ENCODE data around the gene MICALL2.

The MICALL2 gene

GRCh38 chr7:1490837-1491236, 31.6 kb upstream of the MICALL2 start:
- H3K4me1 ChIP-seq (ENCODE audit: control insufficient read depth, insufficient read depth, low read length) = no peaks in the 10 kb centered on the region
- no peaks in the 10 kb centered on the region for H3K9me3 ChIP-seq (ENCODE audit: control insufficient read depth, insufficient read depth, low read depth, low read length)
- H3K27me3 ChIP-seq (ENCODE audit: control insufficient read depth, insufficient read depth, low read length) = no peaks in the 10 kb centered on the region
- H3K27ac ChIP-seq (ENCODE audit: low read depth, low read length) = no peak overlapping the region
- no peak overlapping the region for H3K9ac ChIP-seq (ENCODE audit: low read length)
- no peak overlapping the region for H3K4me3 ChIP-seq (ENCODE audit: low read depth, low read length)
- peaks cover 91% of the 10 kb centered on the region for H3K36me3 ChIP-seq (ENCODE audit: control insufficient read depth, insufficient read depth, low read length)

GRCh38 chr7:1489336-1489735, 30.1 kb upstream of the MICALL2 start:
- H3K9me3 ChIP-seq (ENCODE audit: control insufficient read depth, insufficient read depth, low read depth, low read length) = no peaks in the 10 kb centered on the region
- H3K4me3 ChIP-seq (ENCODE audit: low read depth, low read length) = no peak overlapping the region
- no peaks in the 10 kb centered on the region for H3K27me3 ChIP-seq (ENCODE audit: control insufficient read depth, insufficient read depth, low read length)
- no peak overlapping the region for H3K9ac ChIP-seq (ENCODE audit: low read length)
- H3K36me3 ChIP-seq (ENCODE audit: control insufficient read depth, insufficient read depth, low read length) = peaks cover 93% of the 10 kb centered on the region
- no peaks in the 10 kb centered on the region for H3K4me1 ChIP-seq (ENCODE audit: control insufficient read depth, insufficient read depth, low read length)
- no peak overlapping the region for H3K27ac ChIP-seq (ENCODE audit: low read depth, low read length)

- Histone ChIP-seq H3K9me3 (ENCODE audit: control insufficient read depth, insufficient read depth, low read depth, low read length) (no peaks in the 10 kb centered on the region), H3K4me3 (ENCODE audit: low read depth, low read length) (no peak overlapping the region), H3K36me3 (ENCODE audit: control insufficient read depth, insufficient read depth, low read length) (peaks cover 93% of the 10 kb centered on the region), H3K27me3 (ENCODE audit: control insufficient read depth, insufficient read depth, low read length) (no peaks in the 10 kb centered on the region), H3K9ac (ENCODE audit: low read length) (no peak overlapping the region), H3K27ac (ENCODE audit: low read depth, low read length) (no peak overlapping the region), H3K4me1 (ENCODE audit: control insufficient read depth, insufficient read depth, low read length) (no peaks in the 10 kb centered on the region)
Measured at GRCh38 chr7:1488016-1488415, 28.7 kb upstream of the MICALL2 start.

GRCh38 chr7:1487466-1487865, 28.2 kb upstream of the MICALL2 start:
- Histone ChIP-seq H3K36me3 (ENCODE audit: control insufficient read depth, insufficient read depth, low read length) (peaks cover 98% of the 10 kb centered on the region), H3K9me3 (ENCODE audit: control insufficient read depth, insufficient read depth, low read depth, low read length) (no peaks in the 10 kb centered on the region), H3K9ac (ENCODE audit: low read length) (no peak overlapping the region), H3K27me3 (ENCODE audit: control insufficient read depth, insufficient read depth, low read length) (no peaks in the 10 kb centered on the region), H3K4me1 (ENCODE audit: control insufficient read depth, insufficient read depth, low read length) (no peaks in the 10 kb centered on the region), H3K27ac (ENCODE audit: low read depth, low read length) (no peak overlapping the region), H3K4me3 (ENCODE audit: low read depth, low read length) (no peak overlapping the region)

- Histone ChIP-seq H3K4me3 (ENCODE audit: low read depth, low read length) (no peak overlapping the region), H3K9me3 (ENCODE audit: control insufficient read depth, insufficient read depth, low read depth, low read length) (no peaks in the 10 kb centered on the region), H3K27ac (ENCODE audit: low read depth, low read length) (no peak overlapping the region), H3K9ac (ENCODE audit: low read length) (no peak overlapping the region), H3K4me1 (ENCODE audit: control insufficient read depth, insufficient read depth, low read length) (no peaks in the 10 kb centered on the region), H3K27me3 (ENCODE audit: control insufficient read depth, insufficient read depth, low read length) (no peaks in the 10 kb centered on the region), H3K36me3 (ENCODE audit: control insufficient read depth, insufficient read depth, low read length) (peaks cover 97% of the 10 kb centered on the region)
Measured at GRCh38 chr7:1486571-1486970, 27.3 kb upstream of the MICALL2 start.

- Histone ChIP-seq H3K36me3 (ENCODE audit: control insufficient read depth, insufficient read depth, low read length) (peaks cover 94% of the 10 kb centered on the region), H3K27me3 (ENCODE audit: control insufficient read depth, insufficient read depth, low read length) (no peaks in the 10 kb centered on the region), H3K4me1 (ENCODE audit: control insufficient read depth, insufficient read depth, low read length) (no peaks in the 10 kb centered on the region), H3K27ac (ENCODE audit: low read depth, low read length) (no peak overlapping the region), H3K4me3 (ENCODE audit: low read depth, low read length) (no peak overlapping the region), H3K9ac (ENCODE audit: low read length) (no peak overlapping the region), H3K9me3 (ENCODE audit: control insufficient read depth, insufficient read depth, low read depth, low read length) (no peaks in the 10 kb centered on the region)
Measured at GRCh38 chr7:1485156-1485555, 25.9 kb upstream of the MICALL2 start.

- Histone ChIP-seq H3K27me3 (ENCODE audit: control insufficient read depth, insufficient read depth, low read length) (no peaks in the 10 kb centered on the region), H3K36me3 (ENCODE audit: control insufficient read depth, insufficient read depth, low read length) (peaks cover 94% of the 10 kb centered on the region), H3K9ac (ENCODE audit: low read length) (no peak overlapping the region), H3K9me3 (ENCODE audit: control insufficient read depth, insufficient read depth, low read depth, low read length) (no peaks in the 10 kb centered on the region), H3K27ac (ENCODE audit: low read depth, low read length) (no peak overlapping the region), H3K4me3 (ENCODE audit: low read depth, low read length) (no peak overlapping the region), H3K4me1 (ENCODE audit: control insufficient read depth, insufficient read depth, low read length) (no peaks in the 10 kb centered on the region)
Measured at GRCh38 chr7:1484569-1484968, 25.3 kb upstream of the MICALL2 start.

- Histone ChIP-seq H3K27me3 (ENCODE audit: control insufficient read depth, insufficient read depth, low read length) (no peaks in the 10 kb centered on the region), H3K4me1 (ENCODE audit: control insufficient read depth, insufficient read depth, low read length) (no peaks in the 10 kb centered on the region), H3K4me3 (ENCODE audit: low read depth, low read length) (no peak overlapping the region), H3K36me3 (ENCODE audit: control insufficient read depth, insufficient read depth, low read length) (peaks cover 94% of the 10 kb centered on the region), H3K27ac (ENCODE audit: low read depth, low read length) (no peak overlapping the region), H3K9me3 (ENCODE audit: control insufficient read depth, insufficient read depth, low read depth, low read length) (no peaks in the 10 kb centered on the region), H3K9ac (ENCODE audit: low read length) (no peak overlapping the region)
Measured at GRCh38 chr7:1483536-1484505, 24.6 kb upstream of the MICALL2 start.

- no peak overlapping the region for H3K27ac ChIP-seq (ENCODE audit: low read depth, low read length)
- no peaks in the 10 kb centered on the region for H3K27me3 ChIP-seq (ENCODE audit: control insufficient read depth, insufficient read depth, low read length)
- no peak overlapping the region for H3K9ac ChIP-seq (ENCODE audit: low read length)
- no peak overlapping the region for H3K4me3 ChIP-seq (ENCODE audit: low read depth, low read length)
- no peaks in the 10 kb centered on the region for H3K4me1 ChIP-seq (ENCODE audit: control insufficient read depth, insufficient read depth, low read length)
- H3K36me3 ChIP-seq (ENCODE audit: control insufficient read depth, insufficient read depth, low read length) = peaks cover 94% of the 10 kb centered on the region
- H3K9me3 ChIP-seq (ENCODE audit: control insufficient read depth, insufficient read depth, low read depth, low read length) = no peaks in the 10 kb centered on the region
Measured at GRCh38 chr7:1483079-1483478, 23.8 kb upstream of the MICALL2 start.

- no peak overlapping the region for H3K4me3 ChIP-seq (ENCODE audit: low read depth, low read length)
Measured at GRCh38 chr7:1481300-1481699, 22.0 kb upstream of the MICALL2 start.

GRCh38 chr7:1480670-1481069, 21.4 kb upstream of the MICALL2 start:
- Histone ChIP-seq H3K9ac (ENCODE audit: low read length) (no peak overlapping the region), H3K4me3 (ENCODE audit: low read depth, low read length) (no peak overlapping the region), H3K4me1 (ENCODE audit: control insufficient read depth, insufficient read depth, low read length) (no peaks in the 10 kb centered on the region), H3K9me3 (ENCODE audit: control insufficient read depth, insufficient read depth, low read depth, low read length) (no peaks in the 10 kb centered on the region), H3K36me3 (ENCODE audit: control insufficient read depth, insufficient read depth, low read length) (peaks cover 94% of the 10 kb centered on the region), H3K27me3 (ENCODE audit: control insufficient read depth, insufficient read depth, low read length) (no peaks in the 10 kb centered on the region), H3K27ac (ENCODE audit: low read depth, low read length) (no peak overlapping the region)

More at GRCh38 chr7:1481300-1481699, 22.0 kb upstream of the MICALL2 start:
- H3K9me3 ChIP-seq (ENCODE audit: control insufficient read depth, insufficient read depth, low read depth, low read length) = no peaks in the 10 kb centered on the region
- H3K4me1 ChIP-seq (ENCODE audit: control insufficient read depth, insufficient read depth, low read length) = no peaks in the 10 kb centered on the region
- peaks cover 94% of the 10 kb centered on the region for H3K36me3 ChIP-seq (ENCODE audit: control insufficient read depth, insufficient read depth, low read length)
- H3K9ac ChIP-seq (ENCODE audit: low read length) = no peak overlapping the region
- H3K27me3 ChIP-seq (ENCODE audit: control insufficient read depth, insufficient read depth, low read length) = no peaks in the 10 kb centered on the region
- H3K27ac ChIP-seq (ENCODE audit: low read depth, low read length) = no peak overlapping the region

Measured in HUES6 (cell line).